HepG2 (cell line): ENCODE data around the gene CHSY3. TPM values are rescaled to one million over a fixed set of nuclear protein-coding genes. Genes with fewer than 3 reads are reported as not detected.

Source experiments
- ATAC-seq: fragments of 200-7000 bp; cut with Tn5 transposase; 3 replicates; pipeline ENCODE4 v1.9.1; 2020; ENCODE audit warnings: mild to moderate bottlenecking, moderate library complexity
- BruUV-seq: library from RNA; stranded (reverse); fragments of 400-500 nt; replicated peaks from 2 replicates; lab custom pipeline; 2021; lab: Mats Ljungman, UMichigan
- CTCF ChIA-PET: fragments of 300-600 bp; formaldehyde crosslinking; extraction: SDS; loops from one replicate; lab custom pipeline; 2021; ENCODE audit warnings: low total read pairs, inconsistent platforms, low intra/inter-chr PET ratio; lab: Yijun Ruan, JAX
- POLR2A ChIA-PET: fragments of 350-600 bp; sonication (Branson Sonifier 250); formaldehyde crosslinking; loops from one replicate; lab custom pipeline; 2020; ENCODE audit warnings: antibody characterized with exemption, inconsistent platforms; lab: Yijun Ruan, JAX
- DNase-seq: peaks from one replicate; pipeline ENCODE4 v3.0.0-alpha.2; 2015; ENCODE audit warnings: low spot score
- FAIRE-seq: peaks from 3 replicates; lab custom pipeline; 2011; peaks lifted over from hg19 to GRCh38; lab: Jason Lieb, UNC
- H2AFZ ChIP-seq: one replicate; pipeline ENCODE4 v1.6.1; 2011; ENCODE audit warnings: low read length, inconsistent platforms
- H3K27ac ChIP-seq: fragments of 300-600 bp; 3 replicates; pipeline ENCODE4 v1.8.0; 2011; ENCODE audit warnings: mixed run types, mild to moderate bottlenecking, mixed read lengths, low read length, inconsistent platforms; ENCODE audit not compliant: insufficient read depth; ENCODE audit errors: extremely low read length
- H3K27me3 ChIP-seq, 2 experiments: fragments of 200-600 bp in 1 of 2; 2 replicates in 1 of 2; 3 replicates in 1 of 2; pipeline versions ENCODE4 v1.6.0 to v1.8.0; 2011; ENCODE audit warnings: low read length in 2 of 2, mild to moderate bottlenecking in 2 of 2, moderate library complexity in 2 of 2, inconsistent platforms in 1 of 2; ENCODE audit not compliant: insufficient read depth in 2 of 2, control insufficient read depth in 1 of 2
- H3K36me3 ChIP-seq, 2 experiments: fragments of 200-600 bp in 1 of 2; replicated peaks in 1 of 2; 2 replicates in 1 of 2; 3 replicates in 1 of 2; pipeline versions ENCODE4 v1.5.1 to v1.8.0; 2011; ENCODE audit warnings: low read length in 2 of 2, inconsistent platforms in 1 of 2; ENCODE audit not compliant: insufficient read depth in 2 of 2, control insufficient read depth in 1 of 2
- H3K4me1 ChIP-seq: 2 replicates; pipeline ENCODE4 v1.5.1; 2012; ENCODE audit warnings: low read length, inconsistent platforms; ENCODE audit not compliant: insufficient read depth
- H3K4me2 ChIP-seq: 2 replicates; pipeline ENCODE4 v1.6.0; 2011; ENCODE audit warnings: low read depth, low read length, inconsistent platforms
- H3K4me3 ChIP-seq, 3 experiments: fragments of 200-600 bp in 1 of 3; sonication (generic), shearing (Covaris generic) in 1 of 3; replicated peaks in 1 of 3; 2 replicates each; pipeline ENCODE4 v1.5.1; 2011 to 2016; ENCODE audit warnings: low read length in 3 of 3, inconsistent platforms in 2 of 3, low read depth in 2 of 3, mild to moderate bottlenecking in 2 of 3, control low read depth in 1 of 3, mixed read lengths in 1 of 3; ENCODE audit not compliant: insufficient read depth in 1 of 3
- H3K79me2 ChIP-seq: one replicate; pipeline ENCODE4 v1.6.1; 2011; ENCODE audit warnings: low read length, inconsistent platforms; ENCODE audit not compliant: insufficient read depth
- H3K9ac ChIP-seq: 2 replicates; pipeline ENCODE4 v1.6.0; 2011; ENCODE audit warnings: mild to moderate bottlenecking, low read depth, low read length, inconsistent platforms; ENCODE audit not compliant: insufficient read depth
- H3K9me3 ChIP-seq: 2 replicates; pipeline ENCODE4 v1.5.1; 2012; ENCODE audit warnings: mild to moderate bottlenecking, low read length
- H4K20me1 ChIP-seq: 2 replicates; pipeline ENCODE4 v1.6.0; 2011; ENCODE audit warnings: inconsistent platforms, mild to moderate bottlenecking, low read length, moderate library complexity; ENCODE audit not compliant: insufficient read depth
- ELF4 ChIP-seq: sonication (generic); formaldehyde crosslinking; IDR thresholded peaks from 2 replicates; pipeline ENCODE4 v1.5.0; 2020; ENCODE audit warnings: missing genetic modification reagents, mild to moderate bottlenecking, moderate library complexity, borderline replicate concordance
- MLLT10 ChIP-seq: sonication (generic); formaldehyde crosslinking; IDR thresholded peaks from 2 replicates; pipeline ENCODE4 v1.4.0; 2020; ENCODE audit warnings: missing genetic modification reagents
- PHF8 ChIP-seq: sonication (generic); formaldehyde crosslinking; IDR thresholded peaks from 2 replicates; pipeline ENCODE4 v1.5.0; 2020; ENCODE audit warnings: missing genetic modification reagents
- PRPF4 ChIP-seq: fragments of 200-400 bp; formaldehyde crosslinking; IDR thresholded peaks from 2 replicates; pipeline ENCODE4 v1.6.1; 2016; ENCODE audit warnings: low read length, low read depth; ENCODE audit not compliant: poor library complexity, severe bottlenecking
- SOX13 ChIP-seq, 3 experiments: fragments of 450-650 bp in 1 of 3; sonication (generic) in 1 of 3; formaldehyde crosslinking in 1 of 3; IDR thresholded peaks in 2 of 3; conservative IDR thresholded peaks in 1 of 3; 2 replicates each; pipeline versions ENCODE4 v1.5.0 to v1.6.1; 2016 to 2020; ENCODE audit warnings: antibody characterized with exemption in 1 of 3, mild to moderate bottlenecking in 1 of 3, missing compliant biosample characterization in 1 of 3, missing genetic modification reagents in 1 of 3, moderate library complexity in 1 of 3
- ZNF251 ChIP-seq: sonication (generic); formaldehyde crosslinking; IDR thresholded peaks from 2 replicates; pipeline ENCODE4 v1.9.0; 2021; ENCODE audit warnings: mild to moderate bottlenecking, missing genetic modification reagents
- ZNF430 ChIP-seq: sonication (generic); formaldehyde crosslinking; IDR thresholded peaks from 2 replicates; pipeline ENCODE4 v1.9.0; 2021; ENCODE audit warnings: mild to moderate bottlenecking, missing genetic modification reagents
- ZNF737 ChIP-seq: sonication (generic); formaldehyde crosslinking; IDR thresholded peaks from 2 replicates; pipeline ENCODE4 v1.5.0; 2020; ENCODE audit warnings: missing genetic modification reagents, mild to moderate bottlenecking, borderline replicate concordance
- WGBS: methylation state at CpG from one replicate; pipeline ENCODE4 v1.1.6; 2017; ENCODE audit warnings: low lambda C conversion rate; 5-methylcytosine and 5-hydroxymethylcytosine counted together
- in situ Hi-C: cut with HindIII; loops from 2 replicates; pipeline ENCODE4 v1.10.0; 2017; ENCODE audit warnings: low pct_unique_long_range_greater_than_20kb; ENCODE audit not compliant: extremely low pct_ligation_motif_present
- intact Hi-C: fragments of 100-400 bp; cut with micrococcal nuclease; formaldehyde crosslinking; loops from one replicate; pipeline ENCODE4 v1.10.0; 2022; ENCODE audit not compliant: unreplicated experiment
- polyA plus RNA-seq, 8 experiments: library from polyadenylated mRNA; depleted of rRNA in 3 of 8; stranded (reverse) in 7 of 8; unstranded in 1 of 8; fragments of >200 nt; fragmentation: Illumina TruSeq in 4 of 8; extraction: Trizol in 4 of 8; gene quantifications; 2 replicates each; pipeline versions ENCODE4 v1.2.1 to v1.2.3, GENCODE V29; 2011 to 2016; ENCODE audit warnings: low read depth in 4 of 8, missing spikeins in 1 of 8, mixed read lengths in 1 of 8; ENCODE audit not compliant: insufficient read depth in 1 of 8
- total RNA-seq, 5 experiments: library from RNA; depleted of rRNA; stranded (reverse); fragments of >200 nt; fragmentation: Illumina TruSeq; extraction: Trizol; gene quantifications; 2 replicates each; pipeline ENCODE4 v1.2.3, GENCODE V29; 2016; ENCODE audit warnings: low read depth in 1 of 5
- TF ChIP-seq, protein P1 (sequence below): sonication (generic); formaldehyde crosslinking; IDR thresholded peaks from 2 replicates; pipeline ENCODE4 v1.5.1; 2020; ENCODE audit warnings: mild to moderate bottlenecking, missing genetic modification reagents, borderline replicate concordance
- TF ChIP-seq, protein P2 (sequence below): sonication (generic); formaldehyde crosslinking; IDR thresholded peaks from 2 replicates; pipeline ENCODE4 v1.4.0; 2020; ENCODE audit warnings: low read depth, mild to moderate bottlenecking, missing genetic modification reagents
- TF ChIP-seq, protein P3 (sequence below): sonication (generic); IDR thresholded peaks from 2 replicates; pipeline ENCODE4 v1.6.1; 2016; ENCODE audit warnings: low read depth, borderline replicate concordance
- TF ChIP-seq, protein P4 (sequence below): sonication (generic); formaldehyde crosslinking; IDR thresholded peaks from 2 replicates; pipeline ENCODE4 v1.8.1; 2023; ENCODE audit warnings: missing genetic modification reagents, mild to moderate bottlenecking, borderline replicate concordance
- TF ChIP-seq, protein P5 (sequence below): sonication (generic); formaldehyde crosslinking; IDR thresholded peaks from 2 replicates; pipeline ENCODE4 v1.5.1; 2020; ENCODE audit warnings: missing genetic modification reagents, mild to moderate bottlenecking, borderline replicate concordance

Gene CHSY3
- total and polyA plus RNA-seq, 2 of the 13 experiments (the other 11 are each of a cell fraction or from before 2014, with no cell fraction given) = 0.26 to 4.1 TPM

DNA sequence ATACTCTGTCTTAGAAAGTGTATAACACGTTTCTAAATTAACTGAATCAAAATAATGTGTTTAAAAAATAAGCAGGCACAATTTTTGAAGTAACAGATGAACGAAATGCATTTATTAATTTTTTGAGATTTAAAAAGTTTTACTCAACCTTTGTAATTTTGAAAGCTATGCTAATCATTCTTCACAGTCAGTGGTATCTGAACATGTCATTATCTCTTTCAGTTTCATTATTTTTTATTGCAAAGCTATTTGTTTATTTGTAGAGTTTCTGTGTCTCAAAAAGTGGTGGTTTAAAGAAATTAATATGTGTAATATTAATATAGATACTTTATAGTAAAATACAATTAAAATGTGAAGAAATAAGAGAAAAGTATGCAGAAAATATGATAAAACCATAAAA is 11.2 kb downstream of the CHSY3 start:
- in situ Hi-C loops = loop anchor here (25.0 kb wide), 1 partner anchor 1197 kb away; no protein-coding TSS in a partner anchor
- Histone ChIP-seq H3K79me2 (no peaks in the 10 kb centered on the region), H4K20me1 (no peaks in the 10 kb centered on the region), H3K27ac (no peak overlapping the region), H3K4me3 (no peak overlapping the region), H3K9ac (no peak overlapping the region), H3K36me3 (no peaks in the 10 kb centered on the region), H3K27me3 (no peaks in the 10 kb centered on the region), H3K4me2 (no peak overlapping the region), H3K9me3 (no peaks in the 10 kb centered on the region), H3K4me1 (no peaks in the 10 kb centered on the region), H2AFZ (no peak overlapping the region)
- ATAC-seq (no peak), DNase-seq (no peak), FAIRE-seq (no peak)
- ChIA-PET CTCF (no interaction called here), POLR2A (no interaction called here)
- 37% methylated on average over 2 of the region's 2 CpGs for WGBS
- no TSS peak for BruUV-seq
- intact Hi-C loops = no loop called here
- TF ChIP-seq ELF4 (CRISPR knock-in tag) (no peak), PRPF4 (no peak), ZNF737 (no peak), PHF8 (CRISPR knock-in tag) (no peak), MLLT10 (CRISPR knock-in tag) (no peak), SOX13 (IDR thresholded peaks at IDR 0.05) (no peak), SOX13 (CRISPR knock-in tag; conservative IDR thresholded peaks at IDR 0.05 in 1 of 2, IDR thresholded peaks at IDR 0.05 in 1 of 2) (no peak), ZNF430 (no peak), ZNF251 (CRISPR knock-in tag) (no peak)
- TF ChIP-seq, protein P1, sequence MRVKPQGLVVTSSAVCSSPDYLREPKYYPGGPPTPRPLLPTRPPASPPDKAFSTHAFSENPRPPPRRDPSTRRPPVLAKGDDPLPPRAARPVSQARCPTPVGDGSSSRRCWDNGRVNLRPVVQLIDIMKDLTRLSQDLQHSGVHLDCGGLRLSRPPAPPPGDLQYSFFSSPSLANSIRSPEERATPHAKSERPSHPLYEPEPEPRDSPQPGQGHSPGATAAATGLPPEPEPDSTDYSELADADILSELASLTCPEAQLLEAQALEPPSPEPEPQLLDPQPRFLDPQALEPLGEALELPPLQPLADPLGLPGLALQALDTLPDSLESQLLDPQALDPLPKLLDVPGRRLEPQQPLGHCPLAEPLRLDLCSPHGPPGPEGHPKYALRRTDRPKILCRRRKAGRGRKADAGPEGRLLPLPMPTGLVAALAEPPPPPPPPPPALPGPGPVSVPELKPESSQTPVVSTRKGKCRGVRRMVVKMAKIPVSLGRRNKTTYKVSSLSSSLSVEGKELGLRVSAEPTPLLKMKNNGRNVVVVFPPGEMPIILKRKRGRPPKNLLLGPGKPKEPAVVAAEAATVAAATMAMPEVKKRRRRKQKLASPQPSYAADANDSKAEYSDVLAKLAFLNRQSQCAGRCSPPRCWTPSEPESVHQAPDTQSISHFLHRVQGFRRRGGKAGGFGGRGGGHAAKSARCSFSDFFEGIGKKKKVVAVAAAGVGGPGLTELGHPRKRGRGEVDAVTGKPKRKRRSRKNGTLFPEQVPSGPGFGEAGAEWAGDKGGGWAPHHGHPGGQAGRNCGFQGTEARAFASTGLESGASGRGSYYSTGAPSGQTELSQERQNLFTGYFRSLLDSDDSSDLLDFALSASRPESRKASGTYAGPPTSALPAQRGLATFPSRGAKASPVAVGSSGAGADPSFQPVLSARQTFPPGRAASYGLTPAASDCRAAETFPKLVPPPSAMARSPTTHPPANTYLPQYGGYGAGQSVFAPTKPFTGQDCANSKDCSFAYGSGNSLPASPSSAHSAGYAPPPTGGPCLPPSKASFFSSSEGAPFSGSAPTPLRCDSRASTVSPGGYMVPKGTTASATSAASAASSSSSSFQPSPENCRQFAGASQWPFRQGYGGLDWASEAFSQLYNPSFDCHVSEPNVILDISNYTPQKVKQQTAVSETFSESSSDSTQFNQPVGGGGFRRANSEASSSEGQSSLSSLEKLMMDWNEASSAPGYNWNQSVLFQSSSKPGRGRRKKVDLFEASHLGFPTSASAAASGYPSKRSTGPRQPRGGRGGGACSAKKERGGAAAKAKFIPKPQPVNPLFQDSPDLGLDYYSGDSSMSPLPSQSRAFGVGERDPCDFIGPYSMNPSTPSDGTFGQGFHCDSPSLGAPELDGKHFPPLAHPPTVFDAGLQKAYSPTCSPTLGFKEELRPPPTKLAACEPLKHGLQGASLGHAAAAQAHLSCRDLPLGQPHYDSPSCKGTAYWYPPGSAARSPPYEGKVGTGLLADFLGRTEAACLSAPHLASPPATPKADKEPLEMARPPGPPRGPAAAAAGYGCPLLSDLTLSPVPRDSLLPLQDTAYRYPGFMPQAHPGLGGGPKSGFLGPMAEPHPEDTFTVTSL (CRISPR knock-in tag) = no peak
- TF ChIP-seq, protein P2, sequence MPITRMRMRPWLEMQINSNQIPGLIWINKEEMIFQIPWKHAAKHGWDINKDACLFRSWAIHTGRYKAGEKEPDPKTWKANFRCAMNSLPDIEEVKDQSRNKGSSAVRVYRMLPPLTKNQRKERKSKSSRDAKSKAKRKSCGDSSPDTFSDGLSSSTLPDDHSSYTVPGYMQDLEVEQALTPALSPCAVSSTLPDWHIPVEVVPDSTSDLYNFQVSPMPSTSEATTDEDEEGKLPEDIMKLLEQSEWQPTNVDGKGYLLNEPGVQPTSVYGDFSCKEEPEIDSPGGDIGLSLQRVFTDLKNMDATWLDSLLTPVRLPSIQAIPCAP (CRISPR knock-in tag) = no peak
- TF ChIP-seq, protein P3, sequence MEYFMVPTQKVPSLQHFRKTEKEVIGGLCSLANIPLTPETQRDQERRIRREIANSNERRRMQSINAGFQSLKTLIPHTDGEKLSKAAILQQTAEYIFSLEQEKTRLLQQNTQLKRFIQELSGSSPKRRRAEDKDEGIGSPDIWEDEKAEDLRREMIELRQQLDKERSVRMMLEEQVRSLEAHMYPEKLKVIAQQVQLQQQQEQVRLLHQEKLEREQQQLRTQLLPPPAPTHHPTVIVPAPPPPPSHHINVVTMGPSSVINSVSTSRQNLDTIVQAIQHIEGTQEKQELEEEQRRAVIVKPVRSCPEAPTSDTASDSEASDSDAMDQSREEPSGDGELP = no peak
- TF ChIP-seq, protein P4, sequence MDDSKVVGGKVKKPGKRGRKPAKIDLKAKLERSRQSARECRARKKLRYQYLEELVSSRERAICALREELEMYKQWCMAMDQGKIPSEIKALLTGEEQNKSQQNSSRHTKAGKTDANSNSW = no peak
- TF ChIP-seq, protein P5, sequence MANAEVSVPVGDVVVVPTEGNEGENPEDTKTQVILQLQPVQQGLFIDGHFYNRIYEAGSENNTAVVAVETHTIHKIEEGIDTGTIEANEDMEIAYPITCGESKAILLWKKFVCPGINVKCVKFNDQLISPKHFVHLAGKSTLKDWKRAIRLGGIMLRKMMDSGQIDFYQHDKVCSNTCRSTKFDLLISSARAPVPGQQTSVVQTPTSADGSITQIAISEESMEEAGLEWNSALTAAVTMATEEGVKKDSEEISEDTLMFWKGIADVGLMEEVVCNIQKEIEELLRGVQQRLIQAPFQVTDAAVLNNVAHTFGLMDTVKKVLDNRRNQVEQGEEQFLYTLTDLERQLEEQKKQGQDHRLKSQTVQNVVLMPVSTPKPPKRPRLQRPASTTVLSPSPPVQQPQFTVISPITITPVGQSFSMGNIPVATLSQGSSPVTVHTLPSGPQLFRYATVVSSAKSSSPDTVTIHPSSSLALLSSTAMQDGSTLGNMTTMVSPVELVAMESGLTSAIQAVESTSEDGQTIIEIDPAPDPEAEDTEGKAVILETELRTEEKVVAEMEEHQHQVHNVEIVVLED (CRISPR knock-in tag) = no peak
